Fibroblast of pulmonary artery (primary cell): ENCODE results near the gene TEAD1.

ENCODE experiments used
- DNase-seq: peaks from one replicate; pipeline ENCODE4 v3.0.0-alpha.2; 2010; ENCODE audit warnings: low read depth
- H3K4me3 ChIP-seq: replicated peaks from 2 replicates; pipeline ENCODE4 v1.5.1; 2011; ENCODE audit warnings: low read depth, mild to moderate bottlenecking, control low read depth, low read length, moderate library complexity
- TF ChIP-seq, protein P1 (sequence below): IDR thresholded peaks from 2 replicates; pipeline ENCODE4 v1.5.1; 2011; ENCODE audit warnings: mild to moderate bottlenecking, control low read depth, low read length, inconsistent platforms; ENCODE audit errors: missing control alignments

The TEAD1 gene

GRCh38 chr11:12723421-12724300, 49.4 kb downstream of the TEAD1 start:
- H3K4me3 ChIP-seq, result no peak overlapping the region
- peak; percentile 44 for DNase-seq
- TF ChIP-seq, protein P1, sequence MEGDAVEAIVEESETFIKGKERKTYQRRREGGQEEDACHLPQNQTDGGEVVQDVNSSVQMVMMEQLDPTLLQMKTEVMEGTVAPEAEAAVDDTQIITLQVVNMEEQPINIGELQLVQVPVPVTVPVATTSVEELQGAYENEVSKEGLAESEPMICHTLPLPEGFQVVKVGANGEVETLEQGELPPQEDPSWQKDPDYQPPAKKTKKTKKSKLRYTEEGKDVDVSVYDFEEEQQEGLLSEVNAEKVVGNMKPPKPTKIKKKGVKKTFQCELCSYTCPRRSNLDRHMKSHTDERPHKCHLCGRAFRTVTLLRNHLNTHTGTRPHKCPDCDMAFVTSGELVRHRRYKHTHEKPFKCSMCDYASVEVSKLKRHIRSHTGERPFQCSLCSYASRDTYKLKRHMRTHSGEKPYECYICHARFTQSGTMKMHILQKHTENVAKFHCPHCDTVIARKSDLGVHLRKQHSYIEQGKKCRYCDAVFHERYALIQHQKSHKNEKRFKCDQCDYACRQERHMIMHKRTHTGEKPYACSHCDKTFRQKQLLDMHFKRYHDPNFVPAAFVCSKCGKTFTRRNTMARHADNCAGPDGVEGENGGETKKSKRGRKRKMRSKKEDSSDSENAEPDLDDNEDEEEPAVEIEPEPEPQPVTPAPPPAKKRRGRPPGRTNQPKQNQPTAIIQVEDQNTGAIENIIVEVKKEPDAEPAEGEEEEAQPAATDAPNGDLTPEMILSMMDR, result no peak

- peak; percentile 97 for DNase-seq
- TF ChIP-seq, protein P1, result no peak
- no peak overlapping the region for H3K4me3 ChIP-seq
Observed at GRCh38 chr11:12724301-12725054, 50.3 kb downstream of the TEAD1 start.

GRCh38 chr11:12725055-12725862, 51.0 kb downstream of the TEAD1 start:
- DNase-seq, result peak; percentile 36
- TF ChIP-seq, protein P1, result no peak
- no peak overlapping the region for H3K4me3 ChIP-seq

DNA sequence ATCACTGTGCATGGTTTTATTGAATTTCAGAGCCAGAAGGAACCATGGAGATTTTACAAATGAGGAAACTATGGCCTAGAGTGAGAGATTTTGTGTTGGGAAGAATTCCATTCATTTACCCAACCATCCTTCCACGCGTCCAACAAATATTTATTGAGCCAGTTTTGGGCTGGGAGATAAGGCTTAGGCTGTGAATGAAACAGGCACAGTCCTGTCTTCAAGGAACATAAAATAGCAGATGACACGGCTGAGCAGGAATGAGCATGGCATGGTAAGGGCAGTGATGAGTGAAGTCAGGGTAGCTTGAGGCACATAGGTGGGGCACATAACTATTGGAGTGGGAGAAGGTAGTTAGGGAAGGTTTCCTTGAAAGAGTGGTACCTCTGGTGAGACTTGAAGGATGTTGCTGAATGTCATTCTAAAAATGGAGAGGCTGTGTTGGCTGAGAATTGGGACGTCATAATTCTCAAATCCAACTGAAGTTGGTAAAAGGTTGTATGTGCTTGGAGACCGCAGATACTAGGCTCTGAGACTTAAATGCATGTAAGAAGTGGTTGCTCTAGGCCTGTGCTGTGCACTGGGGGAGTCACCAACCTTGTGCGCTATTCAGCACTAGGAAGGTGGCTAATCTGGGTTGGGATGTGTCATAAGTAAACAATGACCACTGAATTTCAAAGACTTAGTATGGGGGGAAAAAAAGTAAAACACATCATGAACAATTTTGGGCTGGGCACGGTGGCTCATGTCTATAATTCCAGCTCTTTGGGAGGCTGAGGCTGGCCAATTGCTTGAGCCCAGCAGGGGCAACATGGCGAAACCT, 51.9 kb downstream of the TEAD1 start:
- peak; percentile 59 for DNase-seq
- H3K4me3 ChIP-seq, result no peak overlapping the region
- TF ChIP-seq, protein P1, result no peak

DNA sequence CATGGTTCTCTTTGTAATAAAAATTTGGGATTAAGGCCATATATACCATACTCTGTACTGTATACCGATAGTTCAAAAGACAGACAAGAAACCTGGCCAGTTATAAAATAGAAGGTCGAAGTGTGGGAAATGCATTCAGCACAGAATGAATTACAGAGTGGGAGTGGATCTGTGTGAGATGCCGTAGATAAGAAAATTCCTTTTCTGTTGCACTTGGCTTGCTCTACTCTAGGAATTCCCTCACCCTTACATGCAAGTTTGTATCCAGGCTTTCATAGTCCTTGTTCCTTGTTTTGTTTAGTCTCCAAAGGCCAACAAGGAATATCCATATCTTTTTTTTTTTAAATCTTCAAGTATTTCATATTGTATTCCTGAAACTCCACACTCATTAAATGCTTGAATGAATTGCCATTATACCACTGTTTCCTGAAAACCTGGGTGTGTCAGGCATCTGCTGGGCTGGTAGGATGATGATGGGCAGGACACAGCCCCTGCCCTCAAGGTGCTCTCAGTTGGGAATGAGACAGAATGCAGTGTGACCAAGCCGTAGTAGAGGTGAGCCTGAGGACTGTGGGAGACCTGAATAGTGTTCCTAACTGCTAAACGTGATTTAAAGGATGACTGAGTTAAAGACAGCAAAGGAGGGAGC, 53.5 kb downstream of the TEAD1 start:
- no peak overlapping the region for H3K4me3 ChIP-seq
- peak; percentile 72 for DNase-seq
- TF ChIP-seq, protein P1, result no peak
